IMR-90 (cell line): ENCODE results near the gene ZNRD2. TPM values are rescaled to one million over a fixed set of nuclear protein-coding genes. Genes with fewer than 3 reads are reported as not detected.

Experiments
- ATAC-seq: fragments of 200-7000 bp; cut with Tn5 transposase; 2 replicates; pipeline ENCODE4 v1.9.1; 2020; ENCODE audit warnings: low read depth, mild to moderate bottlenecking, moderate library complexity
- BruUV-seq: library from RNA; stranded (reverse); fragments of 400-500 nt; replicated peaks from 2 replicates; lab custom pipeline; 2021; lab: Mats Ljungman, UMichigan
- CTCF ChIA-PET: fragments of 300-600 bp; formaldehyde crosslinking; extraction: SDS; loops from one replicate; lab custom pipeline; 2021; ENCODE audit warnings: antibody characterized with exemption; lab: Yijun Ruan, JAX
- POLR2A ChIA-PET: fragments of 300-600 bp; sonication (Branson Sonifier 250); formaldehyde crosslinking; loops from one replicate; lab custom pipeline; 2022; ENCODE audit warnings: antibody characterized with exemption; ENCODE audit not compliant: unreplicated experiment; lab: Charles Lee
- DNase-seq: peaks from one replicate; pipeline ENCODE4 v3.0.0; 2013
- H2AFZ ChIP-seq: replicated peaks from 2 replicates; pipeline ENCODE3; 2013; ENCODE audit warnings: low read length, mild to moderate bottlenecking; ENCODE audit not compliant: poor library complexity
- H2AK5ac ChIP-seq: 2 replicates; pipeline ENCODE4 v1.6.1; 2013; ENCODE audit warnings: low read depth, low read length, inconsistent platforms
- H2AK9ac ChIP-seq: replicated peaks from 2 replicates; pipeline ENCODE3; 2013; ENCODE audit warnings: mild to moderate bottlenecking, low read depth, low read length, moderate library complexity; ENCODE audit not compliant: poor library complexity
- H2BK120ac ChIP-seq: 2 replicates; pipeline ENCODE4 v1.6.1; 2013; ENCODE audit warnings: low read depth, low read length, inconsistent platforms
- H2BK15ac ChIP-seq: 3 replicates; pipeline ENCODE4 v1.6.1; 2013; ENCODE audit warnings: low read depth, low read length, inconsistent platforms
- H2BK20ac ChIP-seq: 2 replicates; pipeline ENCODE4 v1.6.1; 2013; ENCODE audit warnings: low read depth, mild to moderate bottlenecking, inconsistent platforms, low read length, moderate library complexity
- H2BK5ac ChIP-seq: 2 replicates; pipeline ENCODE4 v1.6.1; 2013; ENCODE audit warnings: mild to moderate bottlenecking, low read depth, low read length, inconsistent platforms; ENCODE audit not compliant: poor library complexity, severe bottlenecking
- H3K14ac ChIP-seq: replicated peaks from 2 replicates; pipeline ENCODE4 v1.6.1; 2013; ENCODE audit warnings: low read depth, low read length, inconsistent platforms
- H3K18ac ChIP-seq: 2 replicates; pipeline ENCODE4 v1.6.1; 2013; ENCODE audit warnings: low read depth, low read length, control low read depth
- H3K23ac ChIP-seq: 2 replicates; pipeline ENCODE4 v1.6.1; 2013; ENCODE audit warnings: low read depth, low read length, inconsistent platforms
- H3K27ac ChIP-seq: 2 replicates; pipeline ENCODE4 v1.5.1; 2013; ENCODE audit warnings: mild to moderate bottlenecking, control low read depth, low read length; ENCODE audit not compliant: insufficient read depth
- H3K27me3 ChIP-seq: 2 replicates; pipeline ENCODE4 v1.6.1; 2013; ENCODE audit warnings: low read length; ENCODE audit not compliant: control insufficient read depth, insufficient read depth
- H3K36me3 ChIP-seq: 2 replicates; pipeline ENCODE4 v1.6.1; 2013; ENCODE audit warnings: low read length, mixed read lengths; ENCODE audit not compliant: control insufficient read depth, insufficient read depth
- H3K4ac ChIP-seq: 2 replicates; pipeline ENCODE4 v1.6.1; 2013; ENCODE audit warnings: low read depth, low read length, inconsistent platforms
- H3K4me1 ChIP-seq: 2 replicates; pipeline ENCODE4 v1.6.1; 2013; ENCODE audit warnings: low read length, mixed read lengths; ENCODE audit not compliant: control insufficient read depth, insufficient read depth
- H3K4me2 ChIP-seq: 2 replicates; pipeline ENCODE4 v1.6.1; 2013; ENCODE audit warnings: low read depth, mild to moderate bottlenecking, control low read depth, low read length, moderate library complexity
- H3K4me3 ChIP-seq: 2 replicates; pipeline ENCODE4 v1.5.1; 2013; ENCODE audit warnings: low read depth, mild to moderate bottlenecking, control low read depth, low read length, moderate library complexity; ENCODE audit not compliant: insufficient read depth
- H3K56ac ChIP-seq: 2 replicates; pipeline ENCODE4 v1.6.1; 2013; ENCODE audit warnings: low read length, inconsistent platforms; ENCODE audit not compliant: insufficient read depth; ENCODE audit errors: extremely low read depth
- H3K79me1 ChIP-seq, 2 experiments: 2 replicates each; pipeline ENCODE4 v1.6.1; 2013; ENCODE audit warnings: low read length in 2 of 2, inconsistent platforms in 1 of 2, low read depth in 1 of 2
- H3K9ac ChIP-seq: 2 replicates; pipeline ENCODE4 v1.6.1; 2013; ENCODE audit warnings: low read depth, low read length, control low read depth
- H3K9me1 ChIP-seq: 2 replicates; pipeline ENCODE4 v1.6.1; 2013; ENCODE audit warnings: low read length, inconsistent platforms; ENCODE audit not compliant: insufficient read depth
- H3K9me3 ChIP-seq: 2 replicates; pipeline ENCODE4 v1.6.1; 2013; ENCODE audit warnings: low read length; ENCODE audit not compliant: control insufficient read depth, insufficient read depth
- H4K20me1 ChIP-seq: 2 replicates; pipeline ENCODE4 v1.6.1; 2013; ENCODE audit warnings: low read length, inconsistent platforms; ENCODE audit not compliant: insufficient read depth
- H4K5ac ChIP-seq: 2 replicates; pipeline ENCODE4 v1.6.1; 2013; ENCODE audit warnings: mild to moderate bottlenecking, low read depth, low read length, control low read depth
- H4K8ac ChIP-seq, 2 experiments: 2 replicates each; pipeline ENCODE4 v1.6.1; 2013; ENCODE audit warnings: low read depth in 2 of 2, low read length in 2 of 2, control low read depth in 1 of 2, inconsistent platforms in 1 of 2
- H4K91ac ChIP-seq: 2 replicates; pipeline ENCODE4 v1.6.1; 2013; ENCODE audit warnings: low read depth, low read length, inconsistent platforms; ENCODE audit not compliant: insufficient read depth
- BHLHE40 ChIP-seq: fragments of 150-350 bp; IDR thresholded peaks from 2 replicates; pipeline ENCODE4 v1.6.1; 2016; ENCODE audit warnings: mild to moderate bottlenecking, low read depth, low read length
- CEBPB ChIP-seq: IDR thresholded peaks from 2 replicates; pipeline ENCODE4 v1.6.1; 2012; ENCODE audit warnings: low read depth, low read length, improper control_type of control experiment
- CHD1 ChIP-seq: IDR thresholded peaks from 2 replicates; pipeline ENCODE4 v1.6.1; 2012; ENCODE audit warnings: low read depth, low read length, improper control_type of control experiment
- FOS ChIP-seq: fragments of 150-350 bp; IDR thresholded peaks from 2 replicates; pipeline ENCODE4 v1.6.1; 2016; ENCODE audit warnings: low read depth, low read length
- MAFK ChIP-seq: IDR thresholded peaks from 2 replicates; pipeline ENCODE4 v1.6.1; 2012; ENCODE audit warnings: low read depth, low read length, improper control_type of control experiment
- MAZ ChIP-seq: IDR thresholded peaks from 2 replicates; pipeline ENCODE4 v1.6.1; 2012; ENCODE audit warnings: low read depth, mild to moderate bottlenecking, low read length, improper control_type of control experiment, moderate library complexity, borderline replicate concordance
- MXI1 ChIP-seq: IDR thresholded peaks from 2 replicates; pipeline ENCODE4 v1.6.1; 2012; ENCODE audit warnings: low read depth, mild to moderate bottlenecking, low read length, moderate library complexity, borderline replicate concordance
- NFE2L2 ChIP-seq: fragments of 150-350 bp; IDR thresholded peaks from 2 replicates; pipeline ENCODE4 v1.6.1; 2016; ENCODE audit warnings: low read depth, mild to moderate bottlenecking, low read length
- POLR2A ChIP-seq: IDR thresholded peaks from 2 replicates; pipeline ENCODE4 v1.6.1; 2012; ENCODE audit warnings: mild to moderate bottlenecking, low read depth, low read length
- RCOR1 ChIP-seq: IDR thresholded peaks from 2 replicates; pipeline ENCODE4 v1.6.1; 2012; ENCODE audit warnings: mild to moderate bottlenecking, low read length, improper control_type of control experiment; ENCODE audit not compliant: insufficient replicate concordance
- RFX5 ChIP-seq: IDR thresholded peaks from 2 replicates; pipeline ENCODE4 v1.8.0; 2012; ENCODE audit warnings: low read depth, mild to moderate bottlenecking, low read length, moderate library complexity
- SMC3 ChIP-seq: fragments of 150-350 bp; IDR thresholded peaks from 2 replicates; pipeline ENCODE4 v1.6.1; 2016; ENCODE audit warnings: low read depth, mild to moderate bottlenecking, antibody characterized with exemption, low read length, moderate library complexity
- WGBS, 2 experiments: methylation state at CpG; one replicate each; pipeline versions ENCODE4 v1.1.5 to v1.1.7; 2013; ENCODE audit warnings: missing lambda C conversion rate in 2 of 2; ENCODE audit not compliant: insufficient read length in 1 of 2; ENCODE audit errors: extremely low coverage in 2 of 2; 5-methylcytosine and 5-hydroxymethylcytosine counted together
- dilution Hi-C: fragments of 300-500 bp; cut with HindIII; formaldehyde crosslinking; loops from one replicate; pipeline ENCODE4 v1.14.3; 2018; ENCODE audit warnings: low sequenced_read_pairs; ENCODE audit not compliant: unreplicated experiment
- in situ Hi-C: fragments of 300-500 bp; cut with MboI; formaldehyde crosslinking; loops from 3 replicates; pipeline ENCODE4 v1.14.3; 2019; ENCODE audit warnings: low sequenced_read_pairs, inconsistent platforms, mixed read lengths
- intact Hi-C: fragments of 100-400 bp; cut with micrococcal nuclease; formaldehyde crosslinking; loops from 2 replicates; pipeline ENCODE4 v1.10.0; 2022
- polyA plus RNA-seq, 3 experiments: library from polyadenylated mRNA; depleted of rRNA; stranded (reverse); fragments of >200 nt; gene quantifications; 2 replicates each; pipeline ENCODE4 v1.2.3, GENCODE V29; 2012; ENCODE audit warnings: low replicate concordance in 1 of 3
- total RNA-seq: library from RNA; depleted of rRNA; stranded (reverse); fragments of >200 nt; gene quantifications from 2 replicates; pipeline ENCODE4 v1.2.3, GENCODE V29; 2012
- TF ChIP-seq, protein P1 (sequence below): fragments of 150-350 bp; IDR thresholded peaks from 2 replicates; pipeline ENCODE4 v1.6.1; 2017; ENCODE audit warnings: mild to moderate bottlenecking, antibody characterized with exemption, low read length, low read depth
- TF ChIP-seq, protein P2 (sequence below): fragments of 150-350 bp; IDR thresholded peaks from 2 replicates; pipeline ENCODE4 v1.6.1; 2016; ENCODE audit warnings: low read depth, mild to moderate bottlenecking, low read length, moderate library complexity, borderline replicate concordance
- TF ChIP-seq, protein P3 (sequence below): conservative IDR thresholded peaks from 2 replicates; pipeline ENCODE4 v1.5.1; 2012; ENCODE audit warnings: mild to moderate bottlenecking, low read depth, low read length, improper control_type of control experiment

ZNRD2 gene
- total and polyA plus RNA-seq, 2 of the 4 experiments (the other 2 are of a cell fraction): 75.6 to 90.3 TPM

DNA sequence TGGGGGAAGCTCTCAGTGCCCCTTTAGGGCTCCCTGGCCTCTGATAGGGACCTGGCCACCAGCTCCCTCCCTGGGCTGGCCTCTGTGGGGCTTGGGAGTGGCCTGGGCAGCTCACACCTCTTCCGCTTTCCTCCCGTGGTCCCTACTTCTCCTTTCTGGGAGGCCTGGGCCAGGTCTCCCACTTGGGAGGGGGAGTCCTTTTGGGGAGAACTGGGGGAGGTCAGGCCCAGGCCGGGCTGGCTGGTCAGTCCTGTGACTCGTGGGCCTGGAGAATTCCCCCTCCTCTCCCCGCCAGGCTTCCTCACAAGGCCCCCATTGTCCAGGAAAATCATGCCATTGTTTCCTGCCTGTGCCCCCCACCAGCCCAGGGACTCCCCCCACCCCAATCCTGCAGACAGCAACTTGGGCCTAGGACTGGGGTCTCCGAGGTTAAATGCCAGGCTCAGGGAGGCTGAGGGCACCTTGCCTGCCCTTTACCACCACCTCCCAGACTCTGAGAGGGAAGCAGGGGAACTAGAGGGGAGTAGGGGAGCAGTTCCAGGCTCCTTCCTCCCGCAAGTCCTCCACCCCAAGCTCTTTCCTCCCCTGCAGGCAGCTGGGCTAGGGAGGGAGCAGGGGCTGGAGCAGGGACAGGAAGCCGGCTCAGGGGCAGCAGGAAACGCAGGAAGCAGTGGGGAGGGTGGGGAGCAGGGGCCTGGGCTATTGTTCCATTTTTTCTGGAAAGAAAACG is 40.9 kb downstream of the ZNRD2 start:
- no peak for DNase-seq
- no peak for ATAC-seq
- Histone ChIP-seq H2BK15ac (no peak overlapping the region), H2BK20ac (no peak overlapping the region), H4K8ac (peak overlapping the region in 1 of 2 experiments; percentile 30; a peak in 1 of 4 replicates), H3K36me3 (peaks cover 14% of the 10 kb centered on the region), H3K56ac (no peak overlapping the region), H3K79me1 (peaks cover 13 to 73% of the 10 kb centered on the region in 2 experiments), H3K27ac (no peak overlapping the region), H3K9me3 (no peaks in the 10 kb centered on the region), H3K9me1 (0 out of 2 replicates have a peak, but pooled peaks cover 14% of the 10 kb centered on the region), H3K27me3 (no peaks in the 10 kb centered on the region), H3K4me1 (peaks cover 21% of the 10 kb centered on the region), H3K23ac (no peak overlapping the region), H3K9ac (peak overlapping the region; percentile 9; the same call in 1 of the 2 replicates), H3K4me2 (peak overlapping the region; percentile 19; the same call in 1 of the 2 replicates), H3K14ac (no peak overlapping the region; the same call in 1 of the 2 replicates), H2AK5ac (no peak overlapping the region), H3K18ac (no peak overlapping the region), H2BK5ac (no peak overlapping the region), H3K4me3 (no peak overlapping the region), H4K5ac (no peak overlapping the region), H2AFZ (no peak overlapping the region), H3K4ac (no peak overlapping the region; the same call in 1 of the 2 replicates), H4K91ac (no peak overlapping the region; the same call in 1 of the 2 replicates), H2AK9ac (peak overlapping the region; percentile 83), H4K20me1 (peaks cover 36% of the 10 kb centered on the region), H2BK120ac (no peak overlapping the region)
- ChIA-PET CTCF (no interaction called here), POLR2A (no interaction called here)
- dilution Hi-C loops (no loop called here), intact Hi-C loops (no loop called here), in situ Hi-C loops (no loop called here)
- no TSS peak for BruUV-seq
- WGBS, 2 experiments: no CpG with 5 or more reads among the region's 10 CpGs
- no peak for TF ChIP-seq FOS
- no peak for TF ChIP-seq RCOR1
- TF ChIP-seq NFE2L2: no peak
- no peak for TF ChIP-seq CHD1
- TF ChIP-seq POLR2A: no peak
- TF ChIP-seq RFX5: no peak
- TF ChIP-seq MAZ: no peak
- no peak for TF ChIP-seq SMC3
- TF ChIP-seq, protein P1, sequence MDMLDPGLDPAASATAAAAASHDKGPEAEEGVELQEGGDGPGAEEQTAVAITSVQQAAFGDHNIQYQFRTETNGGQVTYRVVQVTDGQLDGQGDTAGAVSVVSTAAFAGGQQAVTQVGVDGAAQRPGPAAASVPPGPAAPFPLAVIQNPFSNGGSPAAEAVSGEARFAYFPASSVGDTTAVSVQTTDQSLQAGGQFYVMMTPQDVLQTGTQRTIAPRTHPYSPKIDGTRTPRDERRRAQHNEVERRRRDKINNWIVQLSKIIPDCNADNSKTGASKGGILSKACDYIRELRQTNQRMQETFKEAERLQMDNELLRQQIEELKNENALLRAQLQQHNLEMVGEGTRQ: no peak
- no peak for TF ChIP-seq CEBPB
- TF ChIP-seq BHLHE40: no peak
- TF ChIP-seq MXI1: no peak
- TF ChIP-seq MAFK: no peak
- TF ChIP-seq, protein P2, sequence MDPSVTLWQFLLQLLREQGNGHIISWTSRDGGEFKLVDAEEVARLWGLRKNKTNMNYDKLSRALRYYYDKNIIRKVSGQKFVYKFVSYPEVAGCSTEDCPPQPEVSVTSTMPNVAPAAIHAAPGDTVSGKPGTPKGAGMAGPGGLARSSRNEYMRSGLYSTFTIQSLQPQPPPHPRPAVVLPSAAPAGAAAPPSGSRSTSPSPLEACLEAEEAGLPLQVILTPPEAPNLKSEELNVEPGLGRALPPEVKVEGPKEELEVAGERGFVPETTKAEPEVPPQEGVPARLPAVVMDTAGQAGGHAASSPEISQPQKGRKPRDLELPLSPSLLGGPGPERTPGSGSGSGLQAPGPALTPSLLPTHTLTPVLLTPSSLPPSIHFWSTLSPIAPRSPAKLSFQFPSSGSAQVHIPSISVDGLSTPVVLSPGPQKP: no peak
- TF ChIP-seq, protein P3, sequence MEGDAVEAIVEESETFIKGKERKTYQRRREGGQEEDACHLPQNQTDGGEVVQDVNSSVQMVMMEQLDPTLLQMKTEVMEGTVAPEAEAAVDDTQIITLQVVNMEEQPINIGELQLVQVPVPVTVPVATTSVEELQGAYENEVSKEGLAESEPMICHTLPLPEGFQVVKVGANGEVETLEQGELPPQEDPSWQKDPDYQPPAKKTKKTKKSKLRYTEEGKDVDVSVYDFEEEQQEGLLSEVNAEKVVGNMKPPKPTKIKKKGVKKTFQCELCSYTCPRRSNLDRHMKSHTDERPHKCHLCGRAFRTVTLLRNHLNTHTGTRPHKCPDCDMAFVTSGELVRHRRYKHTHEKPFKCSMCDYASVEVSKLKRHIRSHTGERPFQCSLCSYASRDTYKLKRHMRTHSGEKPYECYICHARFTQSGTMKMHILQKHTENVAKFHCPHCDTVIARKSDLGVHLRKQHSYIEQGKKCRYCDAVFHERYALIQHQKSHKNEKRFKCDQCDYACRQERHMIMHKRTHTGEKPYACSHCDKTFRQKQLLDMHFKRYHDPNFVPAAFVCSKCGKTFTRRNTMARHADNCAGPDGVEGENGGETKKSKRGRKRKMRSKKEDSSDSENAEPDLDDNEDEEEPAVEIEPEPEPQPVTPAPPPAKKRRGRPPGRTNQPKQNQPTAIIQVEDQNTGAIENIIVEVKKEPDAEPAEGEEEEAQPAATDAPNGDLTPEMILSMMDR: no peak
